Smooth muscle cell (in vitro differentiated cells): Measurements from ENCODE around the gene TF. TPM values are rescaled to one million over a fixed set of nuclear protein-coding genes. Genes with fewer than 3 reads are reported as not detected.

Experiments used
- DNase-seq: peaks from one replicate; lab custom pipeline; 2025; ENCODE audit not compliant: unreplicated experiment; lab: John Stamatoyannopoulos, UW
- H2AFZ ChIP-seq: fragments of 200-600 bp; sonication (generic); 2 replicates; pipeline ENCODE4 v1.6.0; 2016; ENCODE audit warnings: antibody characterized with exemption, low read depth, mild to moderate bottlenecking
- H3F3A ChIP-seq: fragments of 200-600 bp; sonication (generic); 2 replicates; pipeline ENCODE4 v1.6.0; 2017; ENCODE audit warnings: antibody characterized with exemption, low read depth
- H3K27ac ChIP-seq: fragments of 200-600 bp; sonication (generic); 2 replicates; pipeline ENCODE4 v1.5.1; 2016; ENCODE audit warnings: low read depth, mild to moderate bottlenecking
- H3K27me3 ChIP-seq: fragments of 200-600 bp; sonication (generic); 2 replicates; pipeline ENCODE4 v1.6.1; 2016; ENCODE audit warnings: low read depth, mild to moderate bottlenecking
- H3K36me3 ChIP-seq: fragments of 200-600 bp; sonication (generic); 2 replicates; pipeline ENCODE4 v1.5.1; 2016; ENCODE audit warnings: low read depth
- H3K4me1 ChIP-seq: fragments of 200-600 bp; sonication (generic); 2 replicates; pipeline ENCODE4 v1.5.1; 2016; ENCODE audit warnings: low read depth
- H3K4me2 ChIP-seq: fragments of 200-600 bp; sonication (generic); 2 replicates; pipeline ENCODE4 v1.6.0; 2016; ENCODE audit warnings: mild to moderate bottlenecking
- H3K4me3 ChIP-seq: fragments of 200-600 bp; sonication (generic); 2 replicates; pipeline ENCODE4 v1.5.1; 2016; ENCODE audit warnings: mild to moderate bottlenecking
- H3K79me2 ChIP-seq: fragments of 200-600 bp; sonication (generic); 2 replicates; pipeline ENCODE4 v1.6.0; 2016; ENCODE audit warnings: low read depth, mild to moderate bottlenecking
- H3K9ac ChIP-seq: fragments of 200-600 bp; sonication (generic); 2 replicates; pipeline ENCODE4 v1.6.0; 2016; ENCODE audit warnings: low read depth
- H3K9me3 ChIP-seq: fragments of 200-600 bp; sonication (generic); replicated peaks from 2 replicates; pipeline ENCODE4 v1.5.1; 2016; ENCODE audit warnings: low read depth
- H4K20me1 ChIP-seq: fragments of 200-600 bp; sonication (generic); 2 replicates; pipeline ENCODE4 v1.6.0; 2016; ENCODE audit warnings: low read depth
- CTCF ChIP-seq: fragments of 200-600 bp; sonication (generic); IDR thresholded peaks from 2 replicates; pipeline ENCODE4 v1.5.1; 2017; ENCODE audit warnings: borderline replicate concordance, mild to moderate bottlenecking, antibody characterized with exemption; ENCODE audit not compliant: insufficient read depth, poor library complexity, severe bottlenecking
- WGBS: methylation state at CpG from one replicate; pipeline ENCODE4 v1.1.7; 2016; ENCODE audit warnings: low lambda C conversion rate; 5-methylcytosine and 5-hydroxymethylcytosine counted together
- polyA plus RNA-seq: library from polyadenylated mRNA; unstranded; fragments of >200 nt; fragmentation: Nextera tagmentation; extraction: Ambion mirVana; gene quantifications from 2 replicates; pipeline ENCODE4 v1.2.1, GENCODE V29; 2016
- total RNA-seq: library from RNA; depleted of rRNA; stranded (reverse); fragments of >200 nt; gene quantifications from 2 replicates; pipeline ENCODE4 v1.2.3, GENCODE V29; 2014

The TF gene
- total and polyA plus RNA-seq, 2 experiments from 2014 or later = 1.0 to 1.6 TPM

- WGBS = 71% methylated on average over 6 of the region's 6 CpGs
- Histone ChIP-seq H3K27me3 (no peaks in the 10 kb centered on the region), H4K20me1 (no peaks in the 10 kb centered on the region), H3F3A (no peaks in the 10 kb centered on the region), H3K79me2 (no peaks in the 10 kb centered on the region), H3K27ac (no peak overlapping the region), H3K9ac (no peak overlapping the region), H3K4me1 (no peaks in the 10 kb centered on the region), H3K9me3 (no peaks in the 10 kb centered on the region), H3K4me3 (no peak overlapping the region), H3K36me3 (no peaks in the 10 kb centered on the region), H3K4me2 (no peak overlapping the region), H2AFZ (no peak overlapping the region)
- DNase-seq = no peak
- TF ChIP-seq CTCF = no peak
Measured at GRCh38 chr3:133700351-133700750, 45.8 kb upstream of the TF start.

- Histone ChIP-seq H3K9ac (no peak overlapping the region), H3K79me2 (no peaks in the 10 kb centered on the region), H3K27ac (no peak overlapping the region), H3K9me3 (no peaks in the 10 kb centered on the region), H3K4me2 (no peak overlapping the region), H2AFZ (no peak overlapping the region), H3K27me3 (no peaks in the 10 kb centered on the region), H3K36me3 (no peaks in the 10 kb centered on the region), H3F3A (no peaks in the 10 kb centered on the region), H4K20me1 (no peaks in the 10 kb centered on the region), H3K4me3 (no peak overlapping the region), H3K4me1 (no peaks in the 10 kb centered on the region)
- 89% methylated on average over 7 of the region's 7 CpGs for WGBS
- no peak for DNase-seq
- TF ChIP-seq CTCF = no peak
Measured at GRCh38 chr3:133701435-133702358, 44.5 kb upstream of the TF start.

- Histone ChIP-seq H2AFZ (no peak overlapping the region), H3K4me1 (no peaks in the 10 kb centered on the region), H3K27ac (no peak overlapping the region), H3K9ac (no peak overlapping the region), H3K4me2 (no peak overlapping the region), H3K9me3 (no peaks in the 10 kb centered on the region), H3K27me3 (peaks cover 4% of the 10 kb centered on the region), H3K79me2 (no peaks in the 10 kb centered on the region), H3K4me3 (no peak overlapping the region), H3K36me3 (no peaks in the 10 kb centered on the region), H3F3A (no peaks in the 10 kb centered on the region), H4K20me1 (no peaks in the 10 kb centered on the region)
- TF ChIP-seq CTCF = no peak
- DNase-seq = no peak
- WGBS = 71% methylated on average over 1 of the region's 1 CpG
Measured at GRCh38 chr3:133703915-133704314, 42.3 kb upstream of the TF start.
